Tibial nerve (tissue), 4 donors: ENCODE results near the gene SLC9A9. TPM values are rescaled to one million over a fixed set of nuclear protein-coding genes. Genes with fewer than 3 reads are reported as not detected.

Experiments used
- DNase-seq, 2 donors: peaks; one replicate each; pipeline ENCODE4 v3.0.0-alpha.2; 2019; ENCODE audit warnings: low spot score in 2 of 2
- H3K27ac ChIP-seq, 4 donors: fragments of 200-600 bp; sonication (generic) in 3 of 4; one replicate each; pipeline ENCODE4 v1.5.1; 2017 to 2019; ENCODE audit warnings: mild to moderate bottlenecking in 1 of 4
- H3K27me3 ChIP-seq, 2 donors: fragments of 200-600 bp; sonication (generic) in 1 of 2; one replicate each; pipeline versions ENCODE4 v1.5.1 to v1.6.0; 2017 to 2019
- H3K36me3 ChIP-seq, 3 donors: fragments of 200-600 bp; sonication (generic); one replicate each; pipeline ENCODE4 v1.5.1; 2018 to 2019
- H3K4me1 ChIP-seq, 4 donors: fragments of 200-600 bp; sonication (generic) in 3 of 4; one replicate each; pipeline ENCODE4 v1.5.1; 2017 to 2019
- H3K4me3 ChIP-seq, 4 donors: fragments of 200-600 bp; sonication (generic) in 3 of 4; one replicate each; pipeline ENCODE4 v1.5.1; 2017 to 2019; ENCODE audit warnings: mild to moderate bottlenecking in 1 of 4, moderate library complexity in 1 of 4
- H3K9me3 ChIP-seq, 4 donors: fragments of 200-600 bp; sonication (generic) in 3 of 4; one replicate each; pipeline ENCODE4 v1.5.1; 2017 to 2019
- EP300 ChIP-seq, 2 donors: sonication (generic); formaldehyde crosslinking; IDR thresholded peaks; one replicate each; pipeline ENCODE4 v1.6.1; 2017; ENCODE audit warnings: antibody characterized with exemption in 2 of 2, mild to moderate bottlenecking in 1 of 2
- POLR2A ChIP-seq, 2 donors: fragments of 450-650 bp; IDR thresholded peaks; one replicate each; pipeline ENCODE4 v1.6.1; 2017; ENCODE audit warnings: antibody characterized with exemption in 2 of 2, mild to moderate bottlenecking in 2 of 2, moderate library complexity in 2 of 2
- WGBS, 2 donors: methylation state at CpG; one replicate each; pipeline ENCODE4 v1.1.5; 2018; 5-methylcytosine and 5-hydroxymethylcytosine counted together
- total RNA-seq, 4 donors: library from RNA; depleted of rRNA; stranded (reverse); fragments of >200 nt; gene quantifications; one replicate each; pipeline ENCODE4 v1.1.0, GENCODE V29; 2016
- TF ChIP-seq, protein P1 (sequence below), 5 experiments: fragments of 200-600 bp in 3 of 5; fragments of 450-650 bp in 2 of 5; sonication (generic) in 3 of 5; IDR thresholded peaks; one replicate each; pipeline ENCODE4 v1.5.1; 2016 to 2019; ENCODE audit warnings: antibody characterized with exemption in 5 of 5, mild to moderate bottlenecking in 3 of 5, moderate library complexity in 2 of 5

SLC9A9 gene
- total RNA-seq, 4 donors from 2014 or later, result 7.6 to 11.1 (median 9.2) TPM

DNA sequence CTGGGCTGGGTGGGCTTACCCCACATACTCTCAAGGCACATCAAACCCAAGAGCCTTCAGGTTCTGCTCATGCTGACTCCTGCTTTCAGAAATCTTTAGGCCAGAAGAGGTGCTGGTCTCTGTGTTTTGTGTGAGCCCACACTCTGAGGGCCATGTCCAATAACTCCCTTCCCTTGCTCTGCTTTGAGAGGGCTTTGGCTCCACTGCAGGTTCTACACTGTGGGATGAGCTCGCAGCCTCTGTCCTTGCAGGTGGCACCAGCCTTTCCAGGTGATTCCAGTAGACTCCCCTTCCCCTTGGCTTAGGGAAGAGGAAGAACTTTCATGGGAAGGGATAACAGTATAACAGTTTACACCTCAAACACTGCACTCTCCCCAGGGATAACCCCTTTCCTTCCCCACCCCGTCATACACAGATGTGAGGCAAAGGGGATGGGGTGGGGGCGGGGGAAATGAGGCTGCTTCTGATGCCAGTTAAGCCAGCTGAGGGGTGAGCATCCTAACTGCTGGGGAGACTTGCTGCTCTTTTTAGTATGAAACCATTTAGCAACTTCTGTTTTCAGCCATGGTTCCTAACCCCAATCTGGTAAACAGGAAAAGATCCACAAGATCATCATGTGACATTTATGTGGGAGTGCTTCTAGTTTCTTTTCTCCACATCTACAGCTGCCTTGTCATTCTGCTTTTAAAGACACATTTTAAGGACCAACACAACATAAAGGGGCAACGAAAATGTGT lies 262.4 kb downstream of the SLC9A9 start:
- 78 to 81% methylated on average over 4 of the region's 4 CpGs for WGBS, 2 donors
- Histone ChIP-seq H3K4me3 (no peak overlapping the region), H3K9me3 (no peaks in the 10 kb centered on the region), H3K4me1 (peaks cover 0 to 9% (median 0%) of the 10 kb centered on the region in 4 donors), H3K27ac (peak overlapping the region in 2 of 4 donors; percentile 26 to 63), H3K27me3 (no peaks in the 10 kb centered on the region), H3K36me3 (no peaks in the 10 kb centered on the region)
- TF ChIP-seq, protein P1, sequence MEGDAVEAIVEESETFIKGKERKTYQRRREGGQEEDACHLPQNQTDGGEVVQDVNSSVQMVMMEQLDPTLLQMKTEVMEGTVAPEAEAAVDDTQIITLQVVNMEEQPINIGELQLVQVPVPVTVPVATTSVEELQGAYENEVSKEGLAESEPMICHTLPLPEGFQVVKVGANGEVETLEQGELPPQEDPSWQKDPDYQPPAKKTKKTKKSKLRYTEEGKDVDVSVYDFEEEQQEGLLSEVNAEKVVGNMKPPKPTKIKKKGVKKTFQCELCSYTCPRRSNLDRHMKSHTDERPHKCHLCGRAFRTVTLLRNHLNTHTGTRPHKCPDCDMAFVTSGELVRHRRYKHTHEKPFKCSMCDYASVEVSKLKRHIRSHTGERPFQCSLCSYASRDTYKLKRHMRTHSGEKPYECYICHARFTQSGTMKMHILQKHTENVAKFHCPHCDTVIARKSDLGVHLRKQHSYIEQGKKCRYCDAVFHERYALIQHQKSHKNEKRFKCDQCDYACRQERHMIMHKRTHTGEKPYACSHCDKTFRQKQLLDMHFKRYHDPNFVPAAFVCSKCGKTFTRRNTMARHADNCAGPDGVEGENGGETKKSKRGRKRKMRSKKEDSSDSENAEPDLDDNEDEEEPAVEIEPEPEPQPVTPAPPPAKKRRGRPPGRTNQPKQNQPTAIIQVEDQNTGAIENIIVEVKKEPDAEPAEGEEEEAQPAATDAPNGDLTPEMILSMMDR (IDR thresholded peaks at IDR 0.05), result no peak
- no peak for TF ChIP-seq POLR2A (IDR thresholded peaks at IDR 0.05)
- peak in 1 of 2 donors; percentile 46 for TF ChIP-seq EP300 (IDR thresholded peaks at IDR 0.05)
- DNase-seq, result no peak

DNA sequence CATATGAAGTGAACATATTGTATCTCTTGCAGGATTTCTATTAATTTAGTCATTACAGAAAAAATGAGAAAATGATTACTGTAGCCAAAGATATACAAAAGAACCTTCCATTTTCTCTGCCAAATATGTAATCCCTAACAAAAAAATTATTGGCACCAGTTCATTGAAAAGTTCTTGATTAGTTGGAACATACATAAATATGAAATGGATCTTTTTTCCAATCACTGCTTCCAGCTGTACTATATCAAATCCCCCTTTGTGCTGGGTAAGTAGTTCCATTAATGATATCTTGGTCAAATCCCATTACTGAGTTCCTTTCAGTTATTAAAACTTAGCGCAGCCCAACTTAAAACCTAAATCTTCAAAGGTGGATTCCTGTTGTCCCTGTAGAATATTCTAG lies 263.8 kb downstream of the SLC9A9 start:
- Histone ChIP-seq H3K4me3 (no peak overlapping the region), H3K4me1 (peaks cover 0 to 9% (median 0%) of the 10 kb centered on the region in 4 donors), H3K27ac (no peak overlapping the region), H3K9me3 (no peaks in the 10 kb centered on the region), H3K36me3 (no peaks in the 10 kb centered on the region), H3K27me3 (no peaks in the 10 kb centered on the region)
- DNase-seq, result no peak
- 88 to 93% methylated on average over 1 of the region's 1 CpG for WGBS, 2 donors
- no peak for TF ChIP-seq POLR2A (IDR thresholded peaks at IDR 0.05)
- TF ChIP-seq, protein P1 (IDR thresholded peaks at IDR 0.05), result no peak
- TF ChIP-seq EP300 (IDR thresholded peaks at IDR 0.05), result no peak

DNA sequence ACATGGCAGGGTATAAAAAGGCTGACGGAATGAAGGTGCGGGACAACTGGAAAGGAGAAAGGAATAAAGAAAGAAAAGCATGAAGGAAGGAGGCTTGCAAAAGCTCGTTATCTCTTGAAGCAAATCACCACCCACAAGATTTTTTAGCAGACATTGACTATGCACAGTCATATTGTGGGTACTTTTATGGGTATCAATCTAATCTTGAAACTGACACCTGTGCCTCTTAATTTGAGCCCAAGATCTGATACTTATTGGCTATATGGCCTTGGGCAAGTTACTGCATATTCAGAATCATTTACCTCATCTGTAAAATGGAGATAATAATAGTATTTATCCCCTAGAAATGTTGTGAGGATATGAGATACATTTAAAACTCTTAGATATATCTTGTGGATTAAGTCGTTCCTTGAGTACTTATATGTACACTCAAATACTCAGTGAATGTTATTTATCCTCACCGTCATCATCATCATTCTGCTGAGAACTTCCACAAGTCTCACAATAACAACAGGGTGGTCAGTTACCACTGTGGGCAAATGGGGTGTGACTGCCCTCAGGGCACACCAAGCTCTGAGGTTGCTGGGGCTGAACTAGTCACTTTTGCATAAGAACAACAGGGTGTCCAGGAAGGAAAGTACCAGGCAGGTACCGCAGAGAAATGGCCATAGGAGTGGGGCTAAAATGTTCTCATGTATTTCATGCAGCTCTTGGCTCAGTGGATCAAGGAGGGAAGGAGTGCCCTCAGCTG lies 266.1 kb downstream of the SLC9A9 start:
- Histone ChIP-seq H3K36me3 (peaks cover 0 to 6% (median 0%) of the 10 kb centered on the region in 3 donors), H3K9me3 (no peaks in the 10 kb centered on the region), H3K4me1 (peaks cover 0 to 9% (median 0%) of the 10 kb centered on the region in 4 donors), H3K4me3 (no peak overlapping the region), H3K27ac (no peak overlapping the region), H3K27me3 (no peaks in the 10 kb centered on the region)
- WGBS, 2 donors, result 93 to 96% methylated on average over 6 of the region's 6 CpGs
- TF ChIP-seq EP300 (IDR thresholded peaks at IDR 0.05) (no peak), POLR2A (IDR thresholded peaks at IDR 0.05) (no peak)
- TF ChIP-seq, protein P1 (IDR thresholded peaks at IDR 0.05), result no peak
- DNase-seq, result no peak

DNA sequence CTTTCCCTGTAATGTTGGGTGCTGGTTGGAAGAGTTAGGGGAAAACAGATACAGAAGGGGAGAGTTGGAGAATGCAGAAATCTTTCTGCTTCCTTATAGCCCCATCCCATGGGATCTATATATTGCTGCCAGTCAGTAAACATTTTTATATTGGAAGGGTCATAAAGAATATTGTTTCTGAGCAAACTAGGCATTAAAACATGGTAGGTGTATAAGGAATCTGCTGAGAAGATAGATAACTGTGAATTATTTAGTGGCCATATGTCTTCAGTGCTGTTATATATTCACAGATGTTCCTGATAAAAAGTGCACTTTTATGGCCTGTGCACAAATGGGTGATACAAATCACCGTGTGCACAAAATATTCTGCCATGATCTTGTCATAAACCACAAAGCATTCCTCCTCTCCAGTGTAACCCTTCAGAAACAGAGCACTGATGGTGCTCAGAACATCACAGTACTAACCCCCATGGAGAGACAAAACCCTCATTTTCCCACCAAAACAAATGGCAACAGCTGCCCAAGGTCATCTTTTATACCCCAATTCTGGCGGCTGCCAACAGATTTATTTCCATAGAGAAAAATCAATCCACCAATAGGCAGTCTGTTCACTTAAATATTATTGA lies 269.3 kb downstream of the SLC9A9 start:
- no peak overlapping the region for H3K27ac ChIP-seq
- DNase-seq, result no peak
- H3K36me3 ChIP-seq, result peaks cover 0 to 6% (median 0%) of the 10 kb centered on the region in 3 donors
- H3K9me3 ChIP-seq, result no peaks in the 10 kb centered on the region
- no peaks in the 10 kb centered on the region for H3K27me3 ChIP-seq
- 41 to 68% methylated on average over 2 of the region's 2 CpGs for WGBS, 2 donors
- no peak for TF ChIP-seq EP300 (IDR thresholded peaks at IDR 0.05)
- TF ChIP-seq, protein P1 (IDR thresholded peaks at IDR 0.05), result no peak
- no peaks in the 10 kb centered on the region for H3K4me1 ChIP-seq
- no peak overlapping the region for H3K4me3 ChIP-seq
